Stimulated activated CD8-positive, alpha-beta memory T cell treated with anti-CD3 and anti-CD28 coated beads, Interleukin-4, amount 100 ng/mL, for 4 hours (primary cell): ENCODE measurements around the gene UCMA.

ENCODE experiments used
- DNase-seq, 2 donors: peaks; one replicate each; pipeline ENCODE4 v3.0.0-alpha.2; 2020; ENCODE audit warnings: low read depth in 2 of 2, low spot score in 1 of 2

UCMA gene

DNA sequence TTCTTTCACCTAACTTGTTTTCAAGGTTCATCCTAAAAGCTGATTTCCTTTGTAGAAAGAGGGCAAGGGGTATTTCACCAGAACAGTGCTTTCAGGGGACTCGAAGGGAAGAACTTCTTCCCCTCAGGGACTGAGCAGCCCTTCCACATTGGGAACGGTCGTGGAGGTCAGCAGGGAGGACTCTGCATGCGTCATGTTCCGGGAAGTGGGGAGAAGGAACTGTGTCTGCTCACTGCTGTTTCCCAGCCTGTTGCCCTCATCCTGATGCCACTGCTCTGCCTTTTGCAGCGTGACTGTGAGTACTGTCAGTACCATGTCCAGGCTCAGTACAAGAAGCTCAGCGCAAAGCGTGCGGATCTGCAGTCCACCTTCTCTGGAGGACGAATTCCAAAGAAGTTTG is 45.6 kb downstream of the UCMA start:
- no peak for DNase-seq

DNA sequence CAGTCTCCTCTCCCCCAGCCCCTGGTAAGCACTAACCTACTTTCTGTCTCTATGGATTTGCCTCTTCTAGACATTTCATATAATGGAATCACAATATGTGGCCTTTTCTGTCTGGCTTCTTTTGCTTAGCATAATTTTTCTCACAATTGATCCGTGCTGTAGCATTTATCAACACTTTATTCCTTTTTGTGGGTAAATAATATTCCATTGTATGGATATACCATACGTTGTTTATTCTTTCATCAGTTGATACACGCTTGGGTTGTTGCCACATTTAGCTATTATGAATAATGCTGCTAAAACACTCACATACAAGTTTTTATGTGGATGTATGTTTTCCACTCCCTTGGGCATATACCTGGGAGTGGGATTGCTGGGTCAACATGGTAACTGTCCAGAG is 47.0 kb downstream of the UCMA start:
- no peak for DNase-seq

GRCh38 chr10:13184730-13185514 is 49.3 kb downstream of the UCMA start:
- DNase-seq, result no peak

GRCh38 chr10:13184276-13184675 is 49.9 kb downstream of the UCMA start:
- DNase-seq, result no peak

GRCh38 chr10:13183625-13184024 is 50.5 kb downstream of the UCMA start:
- no peak for DNase-seq

DNA sequence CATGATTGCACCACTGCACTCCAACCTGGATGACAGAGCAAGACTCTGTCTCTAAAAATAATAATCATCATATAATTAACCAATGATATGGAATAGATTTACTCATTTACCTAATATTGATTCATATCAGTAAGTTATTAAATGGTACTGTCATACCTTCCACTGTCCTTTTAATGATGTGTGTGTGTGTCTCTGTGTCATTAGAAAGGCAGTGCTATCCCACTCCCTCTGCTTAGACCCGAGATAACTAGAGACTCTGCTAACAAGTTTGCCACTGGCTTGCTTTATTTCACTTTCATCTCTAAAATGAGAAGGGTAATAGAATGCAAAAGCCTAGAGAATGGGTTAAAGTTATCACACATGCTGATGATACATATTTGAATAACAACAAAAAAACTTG is 51.8 kb downstream of the UCMA start:
- DNase-seq, result no peak

DNA sequence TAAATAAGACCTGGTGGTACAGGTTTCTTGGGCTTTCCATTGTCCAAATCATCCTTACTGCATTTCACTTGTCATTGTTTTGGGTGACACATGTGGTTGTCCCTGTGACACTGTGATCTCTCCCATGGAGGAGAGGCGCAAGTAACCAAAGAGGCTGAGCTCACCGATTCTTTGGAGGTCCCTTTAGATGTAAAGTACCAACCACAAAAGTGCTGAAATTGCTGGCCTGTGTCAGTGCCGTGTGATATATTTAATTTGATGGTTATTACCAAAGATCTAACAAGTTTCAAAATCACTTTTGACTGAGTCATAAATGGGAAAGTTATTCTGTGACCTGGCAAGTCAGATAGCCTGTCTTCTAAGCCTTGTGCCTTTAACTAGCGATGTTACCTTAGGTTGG is 53.4 kb downstream of the UCMA start:
- no peak for DNase-seq

DNA sequence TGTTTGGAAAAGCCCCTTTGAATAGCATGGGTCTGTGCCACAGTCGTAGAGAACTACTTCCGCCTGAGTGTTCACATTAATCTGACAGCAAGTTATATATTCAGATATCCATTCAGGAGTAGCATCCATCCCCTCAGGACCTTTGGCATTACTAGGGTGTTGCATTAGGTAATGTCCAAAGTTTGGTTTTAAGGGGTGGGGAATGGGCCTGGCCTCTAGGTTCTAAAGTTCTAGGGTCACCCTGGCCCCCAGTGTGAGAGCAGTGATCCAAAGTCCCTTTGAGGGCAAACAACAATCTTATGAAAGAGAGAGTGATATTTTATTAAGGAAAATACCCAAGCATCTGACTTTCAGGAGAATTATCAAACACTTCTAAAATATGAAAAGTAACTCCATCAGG is 60.6 kb downstream of the UCMA start:
- no peak for DNase-seq
